ENCODE results near the gene SPTLC2.
"Not testable (repeated sequence)": the region's sequence is repeated elsewhere in the genome, so short reads cannot be mapped to it uniquely, and the experiment has no call there.

SPTLC2 gene

GRCh38 chr14:77616454-77617229, at the start of gene SPTLC2:
SPTLC2 (minus strand) TSS chr14:77616637; CDS start chr14:77616579, 58 bp downstream.
- DNase-seq (ENCODE audit: low read depth), result peak; percentile 97

DNA sequence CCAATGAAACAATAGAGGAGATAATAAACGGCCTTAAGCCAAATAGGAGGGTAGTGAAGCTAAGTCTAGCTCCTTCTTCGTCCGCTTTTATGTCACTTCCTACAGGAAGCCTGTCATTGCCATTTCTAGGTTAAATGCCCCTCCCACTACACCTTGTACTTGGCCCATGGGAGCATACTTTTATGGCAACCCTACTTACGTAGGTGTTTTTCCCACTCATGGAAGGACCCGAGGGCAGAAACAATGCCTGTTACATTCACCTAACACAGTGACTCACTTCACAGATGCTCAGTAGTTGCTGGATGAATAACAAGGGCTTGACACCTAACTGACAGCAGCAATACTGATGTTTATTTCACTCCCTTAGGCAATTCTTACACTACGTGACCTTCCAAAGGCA, 46.9 kb upstream of the SPTLC2 start:
- DNase-seq (ENCODE audit: low read depth), result no peak

- not testable (repeated sequence) for DNase-seq (ENCODE audit: low read depth)
Measured at GRCh38 chr14:77661562-77661961, 45.1 kb upstream of the SPTLC2 start.

GRCh38 chr14:77660754-77661153, 44.3 kb upstream of the SPTLC2 start:
- DNase-seq (ENCODE audit: low read depth), result no peak

DNA sequence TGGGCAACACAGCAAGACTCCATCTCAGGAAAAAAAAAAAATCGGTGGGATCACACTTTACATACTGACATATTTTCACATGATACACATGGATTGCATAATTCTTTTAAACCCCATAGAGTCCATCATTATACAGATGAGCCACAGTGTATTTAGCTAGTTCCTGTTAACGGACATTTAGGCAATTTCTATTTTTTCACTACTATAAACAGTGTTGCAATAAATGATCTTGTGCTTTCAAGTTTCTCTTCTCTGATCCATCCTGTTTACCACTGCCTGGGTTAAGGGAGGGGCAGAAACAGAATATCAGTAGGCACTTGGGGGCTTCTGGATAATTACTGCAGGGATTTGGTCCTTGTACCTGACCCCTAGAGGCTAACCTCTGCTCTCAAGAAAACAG, 43.4 kb upstream of the SPTLC2 start:
- DNase-seq (ENCODE audit: low read depth), result no peak

GRCh38 chr14:77657280-77657679, 40.8 kb upstream of the SPTLC2 start:
- no peak for DNase-seq (ENCODE audit: low read depth)

GRCh38 chr14:77654001-77654441, 37.6 kb upstream of the SPTLC2 start:
- DNase-seq (ENCODE audit: low read depth), result no peak

DNA sequence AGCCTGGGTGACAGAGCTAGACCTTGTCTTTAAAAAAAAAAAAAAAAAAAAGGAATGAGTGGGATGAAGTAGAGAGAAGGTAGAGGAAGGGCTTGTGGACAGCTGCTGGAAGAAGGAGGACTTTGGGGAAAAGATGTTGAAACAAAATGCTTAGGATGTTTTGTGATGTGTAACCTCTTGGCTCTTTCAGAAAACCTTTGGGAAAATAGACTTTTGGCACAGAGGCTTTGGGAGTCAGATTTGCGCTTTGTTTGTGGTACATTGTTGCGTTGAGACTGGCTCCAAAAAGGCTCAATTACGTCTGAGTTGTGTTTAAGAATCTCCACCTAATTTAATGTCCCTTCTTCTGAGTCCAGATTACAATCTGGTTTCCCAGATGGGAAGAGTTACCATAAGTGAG, 32.9 kb upstream of the SPTLC2 start:
- no peak for DNase-seq (ENCODE audit: low read depth)

GRCh38 chr14:77648520-77649200, 32.2 kb upstream of the SPTLC2 start:
- no peak for DNase-seq (ENCODE audit: low read depth)

DNA sequence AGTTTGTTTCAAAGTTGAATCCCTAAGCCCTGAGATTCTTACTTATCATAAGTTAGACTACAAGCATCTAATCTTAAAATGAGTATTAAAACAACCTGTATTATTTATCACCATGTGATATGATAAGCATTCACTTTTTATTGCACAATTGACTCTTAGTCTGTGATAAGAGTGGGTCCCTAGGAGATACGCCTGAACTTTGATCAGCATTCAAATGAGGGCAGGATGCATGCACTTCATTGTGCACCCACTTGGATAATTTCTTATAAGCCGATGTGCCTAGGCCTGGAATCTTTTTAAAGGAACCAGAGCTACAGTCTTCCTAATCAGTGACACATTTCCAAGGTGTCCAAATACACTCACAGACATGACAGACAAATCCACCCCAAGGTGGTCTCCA, 31.4 kb upstream of the SPTLC2 start:
- no peak for DNase-seq (ENCODE audit: low read depth)

GRCh38 chr14:77646907-77647306, 30.5 kb upstream of the SPTLC2 start:
- DNase-seq (ENCODE audit: low read depth), result no peak

DNA sequence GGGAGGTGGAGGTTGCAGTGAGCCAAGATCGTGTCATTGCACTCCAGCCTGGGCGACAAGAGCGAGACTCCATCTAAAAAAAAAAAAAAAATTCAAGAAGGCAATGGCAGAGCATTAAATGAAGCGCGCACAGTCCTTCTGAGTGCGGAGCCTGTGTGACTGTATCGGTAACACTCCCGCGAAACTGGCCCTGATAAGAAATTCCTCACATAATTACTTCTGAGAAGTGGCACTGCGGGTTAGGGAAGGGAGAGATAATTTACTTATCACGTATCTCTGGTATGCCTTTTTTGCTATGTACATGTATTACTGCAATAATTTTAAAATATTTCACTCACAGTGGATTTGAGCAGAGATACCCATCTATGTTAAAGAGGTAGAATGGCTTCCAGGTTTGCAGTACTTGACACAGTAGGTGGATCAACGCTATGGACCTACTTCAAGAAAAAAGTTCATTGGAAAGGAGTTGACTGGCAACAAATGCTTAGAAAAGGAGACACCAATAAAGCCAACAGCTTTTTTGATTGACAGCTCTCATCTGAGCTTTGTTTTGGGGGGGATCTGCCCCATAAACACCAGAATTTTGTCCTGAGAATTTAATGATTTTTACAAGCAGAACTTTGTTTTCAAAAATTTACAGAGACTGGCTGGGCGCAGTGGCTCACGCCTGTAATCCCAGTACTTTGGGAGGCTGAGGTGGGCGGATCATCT, 29.2 kb upstream of the SPTLC2 start:
- DNase-seq (ENCODE audit: low read depth), result no peak

- no peak for DNase-seq (ENCODE audit: low read depth)
Measured at GRCh38 chr14:77642407-77642806, 26.0 kb upstream of the SPTLC2 start.

GRCh38 chr14:77641534-77642341, 25.3 kb upstream of the SPTLC2 start:
- peak; percentile 47 for DNase-seq (ENCODE audit: low read depth)

DNA sequence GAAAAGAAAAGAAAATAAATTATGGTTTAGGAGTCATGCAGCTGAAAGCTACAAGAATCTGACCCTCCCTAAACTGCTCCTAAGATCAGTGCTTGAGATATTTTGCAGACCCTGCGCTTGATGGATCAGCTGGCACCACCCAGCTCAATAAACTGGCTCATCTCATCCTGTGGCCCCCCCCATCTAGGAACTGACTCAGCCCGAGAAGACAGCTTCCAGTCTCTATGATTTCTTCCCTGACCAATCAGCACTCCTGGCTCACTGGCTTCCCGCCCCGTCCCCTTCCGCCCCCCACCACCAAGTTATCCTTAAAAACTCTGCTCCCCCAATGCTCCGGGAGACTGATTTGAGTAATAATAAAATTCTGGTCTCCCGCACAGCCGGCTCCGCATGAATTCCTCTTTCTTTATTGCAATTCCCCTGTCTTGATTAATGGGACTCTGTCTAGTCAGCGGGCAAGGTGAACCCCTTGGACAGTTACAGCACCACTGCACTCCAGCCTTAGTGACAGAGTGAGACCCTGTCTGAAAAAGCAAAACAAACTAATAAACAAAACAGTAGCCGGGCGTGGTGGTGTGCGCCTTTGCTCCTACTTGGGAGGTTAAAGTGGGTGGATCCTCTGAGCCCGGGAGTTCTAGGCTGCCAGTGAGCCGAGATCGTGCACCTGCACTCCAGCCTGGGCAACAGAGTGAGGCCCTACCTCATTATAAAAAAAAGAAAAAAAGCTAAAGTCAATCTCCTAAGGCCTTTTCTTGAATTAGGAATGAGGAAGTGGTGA, 24.5 kb upstream of the SPTLC2 start:
- no peak for DNase-seq (ENCODE audit: low read depth)

- DNase-seq (ENCODE audit: low read depth), result no peak
Measured at GRCh38 chr14:77638771-77639171, 22.3 kb upstream of the SPTLC2 start.

DNA sequence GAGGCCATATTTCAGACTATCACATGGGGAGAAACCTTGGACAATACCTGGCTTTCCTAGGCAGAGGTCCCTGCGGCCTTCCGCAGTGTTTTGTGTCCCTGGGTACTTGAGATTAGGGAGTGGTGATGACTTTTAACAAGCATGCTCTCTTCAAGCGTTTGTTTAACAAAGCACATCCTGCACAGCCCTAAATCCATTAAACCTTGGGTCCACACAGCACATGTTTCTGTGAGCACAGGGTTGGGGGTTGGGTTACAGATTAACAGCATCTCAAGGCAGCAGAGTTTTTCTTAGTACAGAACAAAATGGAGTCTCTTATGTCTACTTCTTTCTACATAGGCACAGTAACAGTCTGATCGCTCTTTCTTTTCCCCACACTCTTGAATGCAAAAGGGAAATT, 19.4 kb upstream of the SPTLC2 start:
- not testable (repeated sequence) for DNase-seq (ENCODE audit: low read depth)

DNA sequence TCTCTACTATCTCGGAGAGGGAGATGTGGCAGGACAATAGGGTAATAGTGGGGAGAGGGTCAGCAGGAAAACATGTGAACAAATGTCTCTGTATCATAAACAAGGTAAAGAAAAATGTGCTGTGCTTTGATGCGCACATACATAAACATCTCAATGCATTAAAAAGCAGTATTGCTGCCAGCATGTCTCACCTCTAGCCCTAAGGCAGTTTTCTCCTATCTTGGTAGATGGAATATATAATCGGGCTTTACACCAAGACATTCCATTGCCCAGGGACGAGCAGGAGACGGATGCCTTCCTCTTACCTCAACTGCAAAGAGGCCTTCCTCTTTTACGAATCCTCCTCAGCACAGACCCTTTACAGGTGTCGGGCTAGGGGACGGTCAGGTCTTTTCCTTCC, 19.0 kb upstream of the SPTLC2 start:
- not testable (repeated sequence) for DNase-seq (ENCODE audit: low read depth)

- no peak for DNase-seq (ENCODE audit: low read depth)
Measured at GRCh38 chr14:77630111-77630510, 13.7 kb upstream of the SPTLC2 start.

- DNase-seq (ENCODE audit: low read depth), result no peak
Measured at GRCh38 chr14:77625360-77625759, 8.9 kb upstream of the SPTLC2 start.

- DNase-seq (ENCODE audit: low read depth), result no peak
Measured at GRCh38 chr14:77623201-77623600, 6.8 kb upstream of the SPTLC2 start.
